ENCODE results near the gene RS1.

- TF ChIP-seq NFE2L2 (IDR thresholded peaks at IDR 0.05; ENCODE audit: low read depth, low read length) (no peak), CTCF (conservative IDR thresholded peaks at IDR 0.05; ENCODE audit: low read depth, low read length) (no peak), CEBPB (IDR thresholded peaks at IDR 0.05; ENCODE audit: low read depth, low read length) (no peak), RFX5 (IDR thresholded peaks at IDR 0.05; ENCODE audit: low read depth, low read length) (no peak), ELK1 (IDR thresholded peaks at IDR 0.05; ENCODE audit: borderline replicate concordance, low read depth, low read length) (no peak), POLR2A (IDR thresholded peaks at IDR 0.05; ENCODE audit: low read depth, low read length) (no peak), BHLHE40 (IDR thresholded peaks at IDR 0.05; ENCODE audit: low read depth, low read length) (no peak), RAD21 (IDR thresholded peaks at IDR 0.05; ENCODE audit: low read length) (no peak)
Measured at GRCh38 chrX:18620349-18620748, 51.6 kb downstream of the RS1 start.

Measured in IMR-90 (cell line).